ENCODE data around the gene MYOG. TPM values are rescaled to one million over a fixed set of nuclear protein-coding genes. Genes with fewer than 3 reads are reported as not detected.

Gene MYOG
- total RNA-seq, 2 donors from 2014 or later, result 4.4 TPM; not detected in 1

- Histone ChIP-seq H3K9me3 (no peaks in the 10 kb centered on the region), H3K27ac (no peak overlapping the region), H3K4me3 (no peak overlapping the region), H3K36me3 (no peaks in the 10 kb centered on the region), H3K27me3 (replicated peaks; ENCODE audit: insufficient read depth) (peaks cover 2% of the 10 kb centered on the region), H3K4me1 (replicated peaks) (no peaks in the 10 kb centered on the region)
- intact Hi-C loops (cut with DNase I), result no loop called here
- TF ChIP-seq CTCF (IDR thresholded peaks at IDR 0.05), result no peak
- no peak for TF ChIP-seq POLR2A (IDR thresholded peaks at IDR 0.05)
- no peak for TF ChIP-seq POLR2AphosphoS5 (IDR thresholded peaks at IDR 0.05)
- DNase-seq (ENCODE audit: low spot score), result no peak
- WGBS, result 60% methylated on average over 23 of the region's 23 CpGs
Observed at GRCh38 chr1:203048555-203049051, 37.2 kb downstream of the MYOG start.

GRCh38 chr1:203048086-203048485, 37.7 kb downstream of the MYOG start:
- DNase-seq (ENCODE audit: low spot score), result no peak
- TF ChIP-seq POLR2AphosphoS5 (IDR thresholded peaks at IDR 0.05), result no peak
- TF ChIP-seq CTCF (IDR thresholded peaks at IDR 0.05), result no peak
- TF ChIP-seq POLR2A (IDR thresholded peaks at IDR 0.05), result no peak
- Histone ChIP-seq H3K27me3 (replicated peaks; ENCODE audit: insufficient read depth) (peaks cover 2% of the 10 kb centered on the region), H3K9me3 (no peaks in the 10 kb centered on the region), H3K4me1 (replicated peaks) (no peaks in the 10 kb centered on the region), H3K4me3 (no peak overlapping the region), H3K36me3 (no peaks in the 10 kb centered on the region), H3K27ac (no peak overlapping the region)
- intact Hi-C loops (cut with DNase I), result no loop called here
- WGBS, result 89% methylated on average over 11 of the region's 11 CpGs

- H3K36me3 ChIP-seq, result no peaks in the 10 kb centered on the region
- intact Hi-C loops (cut with DNase I), result no loop called here
- no peak overlapping the region for H3K27ac ChIP-seq
- DNase-seq (ENCODE audit: low spot score), result no peak
- H3K4me1 ChIP-seq (replicated peaks), result no peaks in the 10 kb centered on the region
- TF ChIP-seq CTCF (IDR thresholded peaks at IDR 0.05) (no peak), POLR2AphosphoS5 (IDR thresholded peaks at IDR 0.05) (no peak), POLR2A (IDR thresholded peaks at IDR 0.05) (no peak)
- 74% methylated on average over 15 of the region's 15 CpGs for WGBS
- no peaks in the 10 kb centered on the region for H3K9me3 ChIP-seq
- H3K4me3 ChIP-seq, result no peak overlapping the region
- peaks cover 2% of the 10 kb centered on the region for H3K27me3 ChIP-seq (replicated peaks; ENCODE audit: insufficient read depth)
Observed at GRCh38 chr1:203046984-203047630, 38.7 kb downstream of the MYOG start.

GRCh38 chr1:203045821-203046594, 39.8 kb downstream of the MYOG start:
- DNase-seq (ENCODE audit: low spot score), result no peak
- intact Hi-C loops (cut with DNase I), result no loop called here
- WGBS, result 87% methylated on average over 14 of the region's 16 CpGs
- H3K27ac ChIP-seq, result no peak overlapping the region
- H3K9me3 ChIP-seq, result no peaks in the 10 kb centered on the region
- no peaks in the 10 kb centered on the region for H3K4me1 ChIP-seq (replicated peaks)
- TF ChIP-seq CTCF (IDR thresholded peaks at IDR 0.05), result no peak
- TF ChIP-seq POLR2AphosphoS5 (IDR thresholded peaks at IDR 0.05), result no peak
- no peak for TF ChIP-seq POLR2A (IDR thresholded peaks at IDR 0.05)
- H3K27me3 ChIP-seq (replicated peaks; ENCODE audit: insufficient read depth), result peaks cover 2% of the 10 kb centered on the region
- H3K36me3 ChIP-seq, result no peaks in the 10 kb centered on the region
- H3K4me3 ChIP-seq, result no peak overlapping the region

Measured in prostate gland (tissue), 2 donors.